Measurements from ENCODE around the gene WNT10A. TPM values are rescaled to one million over a fixed set of nuclear protein-coding genes. Genes with fewer than 3 reads are reported as not detected.

WNT10A gene
- polyA plus RNA-seq, 10 donors: 0.08 to 4.1 (median 0.27) TPM; not detected in 3

- DNase-seq: no peak
Measured at GRCh38 chr2:218857371-218858137, 23.1 kb upstream of the WNT10A start.

GRCh38 chr2:218858138-218858445 lies 22.6 kb upstream of the WNT10A start:
- DNase-seq: no peak

- no peak for DNase-seq
Measured at GRCh38 chr2:218858671-218859555, 21.7 kb upstream of the WNT10A start.

GRCh38 chr2:218859556-218859987 lies 21.1 kb upstream of the WNT10A start, which contains the start of gene WNT6:
WNT6 (plus strand) TSS chr2:218859805; CDS start chr2:218860038, 233 bp downstream.
- DNase-seq: no peak

GRCh38 chr2:218859988-218860831 lies 20.4 kb upstream of the WNT10A start:
- no peak for DNase-seq

GRCh38 chr2:218860950-218861381 lies 19.7 kb upstream of the WNT10A start:
- DNase-seq: peak; percentile 74 to 80 (median 76)

GRCh38 chr2:218861645-218862318 lies 18.9 kb upstream of the WNT10A start:
- no peak for DNase-seq

- DNase-seq: no peak
Measured at GRCh38 chr2:218863021-218863520, 17.6 kb upstream of the WNT10A start.

GRCh38 chr2:218865396-218865795 lies 15.3 kb upstream of the WNT10A start:
- DNase-seq: no peak

GRCh38 chr2:218865999-218866398 lies 14.7 kb upstream of the WNT10A start:
- no peak for DNase-seq

- DNase-seq: no peak
Measured at GRCh38 chr2:218867900-218868299, 12.8 kb upstream of the WNT10A start.

- DNase-seq: no peak
Measured at GRCh38 chr2:218869064-218869463, 11.6 kb upstream of the WNT10A start.

GRCh38 chr2:218870984-218871344 lies 9.7 kb upstream of the WNT10A start:
- DNase-seq: no peak

GRCh38 chr2:218871345-218872302 lies 9.0 kb upstream of the WNT10A start:
- no peak for DNase-seq

- DNase-seq: no peak
Measured at GRCh38 chr2:218872645-218873358, 7.8 kb upstream of the WNT10A start.

GRCh38 chr2:218873359-218874194 lies 7.1 kb upstream of the WNT10A start:
- DNase-seq: no peak

- DNase-seq: no peak
Measured at GRCh38 chr2:218875692-218876246, 4.9 kb upstream of the WNT10A start.
